CD4-positive, alpha-beta memory T cell (primary cell): ENCODE data around the gene C1QTNF5. TPM values are rescaled to one million over a fixed set of nuclear protein-coding genes. Genes with fewer than 3 reads are reported as not detected.

Experiments used
- CTCF ChIA-PET: fragments of 350-600 bp; sonication (Branson Sonifier 250); formaldehyde crosslinking; loops from one replicate; lab custom pipeline; 2021; ENCODE audit warnings: inconsistent platforms; ENCODE audit not compliant: partially characterized antibody; lab: Charles Lee
- POLR2A ChIA-PET: fragments of 350-600 bp; sonication (Branson Sonifier 250); formaldehyde crosslinking; loops from one replicate; lab custom pipeline; 2021; ENCODE audit not compliant: partially characterized antibody; lab: Charles Lee
- DNase-seq, 5 donors: peaks; one replicate each; pipeline versions ENCODE4 v3.0.0 to v3.0.0-alpha.2; 2020 to 2022; ENCODE audit warnings: mixed read lengths in 1 of 5
- H3K27ac ChIP-seq: one replicate; pipeline ENCODE4 v1.7.0; 2013; ENCODE audit warnings: low read depth, low read length
- H3K27me3 ChIP-seq: 2 replicates; pipeline ENCODE4 v1.7.0; 2013; ENCODE audit warnings: mild to moderate bottlenecking, low read length, moderate library complexity; ENCODE audit not compliant: insufficient read depth
- H3K36me3 ChIP-seq: 2 replicates; pipeline ENCODE4 v1.7.0; 2013; ENCODE audit warnings: mild to moderate bottlenecking, low read length, moderate library complexity; ENCODE audit not compliant: insufficient read depth
- H3K4me1 ChIP-seq: 2 replicates; pipeline ENCODE4 v1.7.0; 2013; ENCODE audit warnings: mild to moderate bottlenecking, low read length, moderate library complexity; ENCODE audit not compliant: insufficient read depth
- H3K4me3 ChIP-seq, 2 donors: one replicate each; pipeline ENCODE4 v1.7.0; 2013; ENCODE audit warnings: low read length in 2 of 2, mild to moderate bottlenecking in 1 of 2
- H3K9me3 ChIP-seq, 2 donors: one replicate each; pipeline ENCODE4 v1.7.0; 2013; ENCODE audit warnings: low read length in 2 of 2, control low read depth in 1 of 2; ENCODE audit not compliant: control insufficient read depth in 1 of 2
- H3K27ac Mint-ChIP-seq, 7 donors: one replicate each; pipeline ENCODE4 v1.8.0; 2020 to 2021; ENCODE audit warnings: mixed read lengths in 7 of 7, mild to moderate bottlenecking in 6 of 7, inconsistent platforms in 3 of 7, moderate library complexity in 3 of 7
- H3K27me3 Mint-ChIP-seq, 2 donors: one replicate each; pipeline ENCODE4 v1.8.0; 2020 to 2021; ENCODE audit warnings: mixed read lengths in 2 of 2
- H3K36me3 Mint-ChIP-seq, 2 donors: one replicate each; pipeline ENCODE4 v1.8.0; 2020 to 2021; ENCODE audit warnings: mixed read lengths in 2 of 2, inconsistent platforms in 1 of 2, mild to moderate bottlenecking in 1 of 2
- H3K4me1 Mint-ChIP-seq, 4 donors: one replicate each; pipeline ENCODE4 v1.8.0; 2020 to 2021; ENCODE audit warnings: mixed read lengths in 4 of 4, mild to moderate bottlenecking in 1 of 4
- H3K4me3 Mint-ChIP-seq, 8 donors: one replicate each; pipeline ENCODE4 v1.8.0; 2020 to 2021; ENCODE audit warnings: mixed read lengths in 8 of 8, mild to moderate bottlenecking in 7 of 8, moderate library complexity in 6 of 8, inconsistent platforms in 3 of 8
- H3K9me3 Mint-ChIP-seq, 8 donors: one replicate each; pipeline ENCODE4 v1.8.0; 2020 to 2021; ENCODE audit warnings: mixed read lengths in 8 of 8, mild to moderate bottlenecking in 5 of 8, inconsistent platforms in 3 of 8, moderate library complexity in 1 of 8
- intact Hi-C: fragments of 100-400 bp; cut with micrococcal nuclease; formaldehyde crosslinking; loops from one replicate; pipeline ENCODE4 v1.15.1; 2023
- polyA plus RNA-seq, 2 donors: library from polyadenylated mRNA; unstranded; fragments of 300-500 nt; fragmentation: Illumina TruSeq; gene quantifications; one replicate each; pipeline ENCODE4 v1.2.3, GENCODE V29; 2021
- total RNA-seq, 2 experiments: library from RNA; stranded (reverse); gene quantifications; one replicate each; pipeline ENCODE4 v1.2.3, GENCODE V29; 2021

C1QTNF5 gene
- total and polyA plus RNA-seq, 4 experiments from 2014 or later, result not detected

GRCh38 chr11:119320776-119321524, 19.7 kb downstream of the C1QTNF5 start:
- Histone ChIP-seq H3K4me1 (peaks cover 52% of the 10 kb centered on the region), H3K36me3 (no peaks in the 10 kb centered on the region), H3K27ac (peak overlapping the region; percentile 60), H3K27me3 (peaks cover 5% of the 10 kb centered on the region), H3K4me3 (peak overlapping the region; percentile 61 to 62), H3K9me3 (no peaks in the 10 kb centered on the region)
- Mint-ChIP-seq H3K27me3 (peaks cover 0 to 6% of the 10 kb centered on the region in 2 donors), H3K4me1 (peaks cover 17 to 44% (median 28%) of the 10 kb centered on the region in 4 donors), H3K36me3 (no peaks in the 10 kb centered on the region), H3K4me3 (peak overlapping the region; percentile 81 to 93 (median 86)), H3K27ac (peak overlapping the region in 6 of 7 donors; percentile 56 to 89 (median 77)), H3K9me3 (no peaks in the 10 kb centered on the region)
- intact Hi-C loops, result loop anchor here (1.0 to 5.0 kb wide), 3 partner anchors 13 to 219 kb away; partner anchors contain the start of genes DPAGT1 and RNF26
- DNase-seq, result peak in 4 of 5 donors; percentile 49 to 59 (median 54)
- CTCF ChIA-PET, result interaction anchor here (0.8 to 11.0 kb wide), 11 partner anchors 15 to 161 kb away, joined by 3 to 146 read pairs (median 6); partner anchors contain the start of genes CBL and RNF26
- POLR2A ChIA-PET, result interaction anchor here (0.6 to 3.5 kb wide), 11 partner anchors 11 to 1007 kb away, joined by 3 to 22 read pairs (median 4); partner anchors contain the start of genes CBL, HINFP, RNF26 and VPS11

GRCh38 chr11:119320240-119320775, 20.4 kb downstream of the C1QTNF5 start:
- no peak for DNase-seq
- Mint-ChIP-seq H3K36me3 (no peaks in the 10 kb centered on the region), H3K4me3 (peak overlapping the region in 5 of 8 donors; percentile 73 to 80 (median 79)), H3K9me3 (no peaks in the 10 kb centered on the region), H3K4me1 (peaks cover 19 to 50% (median 33%) of the 10 kb centered on the region in 4 donors), H3K27me3 (peaks cover 1 to 12% of the 10 kb centered on the region in 2 donors), H3K27ac (peak overlapping the region in 4 of 7 donors; percentile 72 to 89 (median 88))
- Histone ChIP-seq H3K27ac (peak overlapping the region; percentile 60), H3K4me3 (peak overlapping the region in 1 of 2 donors; percentile 62), H3K36me3 (no peaks in the 10 kb centered on the region), H3K4me1 (peaks cover 59% of the 10 kb centered on the region), H3K27me3 (peaks cover 10% of the 10 kb centered on the region), H3K9me3 (no peaks in the 10 kb centered on the region)
- intact Hi-C loops, result loop anchor here (5.0 kb wide), 2 partner anchors 38 to 218 kb away; partner anchors contain the start of gene DPAGT1
- POLR2A ChIA-PET, result interaction anchor here (0.7 to 3.5 kb wide), 9 partner anchors 10 to 253 kb away, joined by 3 to 22 read pairs (median 4); partner anchors contain the start of genes CBL, HINFP and VPS11
- CTCF ChIA-PET, result interaction anchor here (1.0 to 11.0 kb wide), 9 partner anchors 13 to 151 kb away, joined by 3 to 146 read pairs (median 6); partner anchors contain the start of genes CBL and RNF26

GRCh38 chr11:119319700-119320239, 20.9 kb downstream of the C1QTNF5 start:
- Mint-ChIP-seq H3K27ac (peak overlapping the region in 6 of 7 donors; percentile 72 to 95 (median 88)), H3K27me3 (peaks cover 1 to 12% of the 10 kb centered on the region in 2 donors), H3K4me1 (peaks cover 19 to 54% (median 36%) of the 10 kb centered on the region in 4 donors), H3K36me3 (no peaks in the 10 kb centered on the region), H3K4me3 (peak overlapping the region in 6 of 8 donors; percentile 64 to 83 (median 78)), H3K9me3 (no peaks in the 10 kb centered on the region)
- H3K27ac ChIP-seq, result no peak overlapping the region
- H3K9me3 ChIP-seq, result no peaks in the 10 kb centered on the region
- DNase-seq, result no peak
- peaks cover 10% of the 10 kb centered on the region for H3K27me3 ChIP-seq
- intact Hi-C loops, result loop anchor here (5.0 kb wide), 2 partner anchors 37 to 217 kb away; partner anchors contain the start of gene DPAGT1
- H3K4me1 ChIP-seq, result peaks cover 64% of the 10 kb centered on the region
- POLR2A ChIA-PET, result interaction anchor here (1.0 to 2.4 kb wide), 3 partner anchors 18 to 252 kb away, joined by 3 to 10 read pairs (median 4); partner anchors contain the start of genes CBL and VPS11
- no peaks in the 10 kb centered on the region for H3K36me3 ChIP-seq
- H3K4me3 ChIP-seq, result no peak overlapping the region
- CTCF ChIA-PET, result interaction anchor here (1.0 to 11.0 kb wide), 3 partner anchors 12 to 151 kb away, joined by 3 to 146 read pairs (median 10); partner anchors contain the start of genes NLRX1 and RNF26

GRCh38 chr11:119319136-119319699, 21.5 kb downstream of the C1QTNF5 start:
- peaks cover 1 to 13% of the 10 kb centered on the region in 2 donors for H3K27me3 Mint-ChIP-seq
- Histone ChIP-seq H3K27me3 (peaks cover 10% of the 10 kb centered on the region), H3K4me3 (no peak overlapping the region), H3K27ac (peak overlapping the region; percentile 36), H3K36me3 (no peaks in the 10 kb centered on the region), H3K4me1 (peaks cover 67% of the 10 kb centered on the region), H3K9me3 (no peaks in the 10 kb centered on the region)
- H3K36me3 Mint-ChIP-seq, result no peaks in the 10 kb centered on the region
- H3K9me3 Mint-ChIP-seq, result no peaks in the 10 kb centered on the region
- intact Hi-C loops, result no loop called here
- no peak for DNase-seq
- ChIA-PET CTCF (interaction anchor here (1.0 to 11.0 kb wide), 3 partner anchors 12 to 150 kb away, joined by 3 to 146 read pairs (median 10); partner anchors contain the start of genes NLRX1 and RNF26), POLR2A (interaction anchor here (1.0 to 1.2 kb wide), 2 partner anchors 113 to 251 kb away, joined by 3 to 4 read pairs; partner anchors contain the start of genes CBL and VPS11)
- H3K4me3 Mint-ChIP-seq, result peak overlapping the region; percentile 13 to 83 (median 74)
- peak overlapping the region; percentile 65 to 96 (median 93) for H3K27ac Mint-ChIP-seq
- peaks cover 19 to 59% (median 37%) of the 10 kb centered on the region in 4 donors for H3K4me1 Mint-ChIP-seq

GRCh38 chr11:119318240-119319135, 22.2 kb downstream of the C1QTNF5 start:
- Histone ChIP-seq H3K9me3 (no peaks in the 10 kb centered on the region), H3K27me3 (peaks cover 10% of the 10 kb centered on the region), H3K27ac (peak overlapping the region; percentile 36), H3K4me3 (no peak overlapping the region), H3K36me3 (no peaks in the 10 kb centered on the region), H3K4me1 (peaks cover 64% of the 10 kb centered on the region)
- H3K36me3 Mint-ChIP-seq, result no peaks in the 10 kb centered on the region
- H3K4me1 Mint-ChIP-seq, result peaks cover 19 to 58% (median 34%) of the 10 kb centered on the region in 4 donors
- H3K27ac Mint-ChIP-seq, result peak overlapping the region; percentile 65 to 96 (median 93)
- POLR2A ChIA-PET, result interaction anchor here (0.8 to 1.2 kb wide), 2 partner anchors 19 to 112 kb away, joined by 3 to 4 read pairs; partner anchors contain the start of gene CBL
- no peaks in the 10 kb centered on the region for H3K9me3 Mint-ChIP-seq
- CTCF ChIA-PET, result interaction anchor here (1.6 kb wide), 2 partner anchors 122 to 150 kb away, joined by 3 to 10 read pairs; partner anchors contain the start of gene NLRX1
- peak overlapping the region in 7 of 8 donors; percentile 13 to 83 (median 76) for H3K4me3 Mint-ChIP-seq
- intact Hi-C loops, result no loop called here
- peaks cover 1 to 16% of the 10 kb centered on the region in 2 donors for H3K27me3 Mint-ChIP-seq
- peak; percentile 49 to 76 (median 55) for DNase-seq
